ENCODE results near the gene SPATC1L.

Gene SPATC1L

GRCh38 chr21:46135782-46136395, 48.4 kb downstream of the SPATC1L start:
- CTCF ChIA-PET: no interaction called here

GRCh38 chr21:46131838-46132651, 52.2 kb downstream of the SPATC1L start:
- Histone ChIP-seq H3K4me3 (ENCODE audit: control insufficient read depth in 1 of 7, extremely low read depth in 1 of 7, insufficient read depth in 4 of 7, low read depth in 2 of 7, low read length in 6 of 7) (no peak overlapping the region), H3K36me3 (ENCODE audit: control insufficient read depth in 4 of 4, insufficient read depth in 4 of 4, low read length in 3 of 4) (no peaks in the 10 kb centered on the region), H3K4me1 (ENCODE audit: control extremely low read depth in 1 of 4, control insufficient read depth in 4 of 4, insufficient read depth in 4 of 4, low read length in 3 of 4) (no peaks in the 10 kb centered on the region), H3K27me3 (replicated peaks in 2 of 5; ENCODE audit: control insufficient read depth in 4 of 5, insufficient read depth in 5 of 5, low read length in 4 of 5) (peaks cover 0 to 2% (median 0%) of the 10 kb centered on the region in 5 experiments), H3K27ac (ENCODE audit: insufficient read depth in 1 of 2, low read depth in 1 of 2, low read length in 2 of 2, poor library complexity in 1 of 2, severe bottlenecking in 2 of 2) (no peak overlapping the region), H3K9me3 (ENCODE audit: control extremely low read depth in 1 of 5, control insufficient read depth in 4 of 5, insufficient read depth in 2 of 5, low read depth in 1 of 5, low read length in 4 of 5) (no peaks in the 10 kb centered on the region)
- CTCF ChIA-PET: no interaction called here
- WGBS (ENCODE audit: insufficient coverage): 96% methylated on average over 79 of the region's 85 CpGs
- POLR2A ChIA-PET: no interaction called here
- DNase-seq: no peak

More at GRCh38 chr21:46135782-46136395, 48.4 kb downstream of the SPATC1L start:
- Histone ChIP-seq H3K27ac (ENCODE audit: insufficient read depth in 1 of 2, low read depth in 1 of 2, low read length in 2 of 2, poor library complexity in 1 of 2, severe bottlenecking in 2 of 2) (no peak overlapping the region), H3K4me3 (ENCODE audit: control insufficient read depth in 1 of 7, extremely low read depth in 1 of 7, insufficient read depth in 4 of 7, low read depth in 2 of 7, low read length in 6 of 7) (no peak overlapping the region), H3K27me3 (replicated peaks in 2 of 5; ENCODE audit: control insufficient read depth in 4 of 5, insufficient read depth in 5 of 5, low read length in 4 of 5) (peaks cover 0 to 8% (median 0%) of the 10 kb centered on the region in 5 experiments), H3K9me3 (ENCODE audit: control extremely low read depth in 1 of 5, control insufficient read depth in 4 of 5, insufficient read depth in 2 of 5, low read depth in 1 of 5, low read length in 4 of 5) (no peaks in the 10 kb centered on the region), H3K4me1 (ENCODE audit: control extremely low read depth in 1 of 4, control insufficient read depth in 4 of 4, insufficient read depth in 4 of 4, low read length in 3 of 4) (no peaks in the 10 kb centered on the region), H3K36me3 (ENCODE audit: control insufficient read depth in 4 of 4, insufficient read depth in 4 of 4, low read length in 3 of 4) (no peaks in the 10 kb centered on the region)
- POLR2A ChIA-PET: no interaction called here
- DNase-seq: no peak
- WGBS (ENCODE audit: insufficient coverage): 90% methylated on average over 1 of the region's 7 CpGs

- no peak for DNase-seq
- H3K4me3 ChIP-seq (ENCODE audit: control insufficient read depth in 1 of 7, extremely low read depth in 1 of 7, insufficient read depth in 4 of 7, low read depth in 2 of 7, low read length in 6 of 7): no peak overlapping the region
- no peaks in the 10 kb centered on the region for H3K36me3 ChIP-seq (ENCODE audit: control insufficient read depth in 4 of 4, insufficient read depth in 4 of 4, low read length in 3 of 4)
- no peaks in the 10 kb centered on the region for H3K9me3 ChIP-seq (ENCODE audit: control extremely low read depth in 1 of 5, control insufficient read depth in 4 of 5, insufficient read depth in 2 of 5, low read depth in 1 of 5, low read length in 4 of 5)
- WGBS (ENCODE audit: insufficient coverage): 93% methylated on average over 4 of the region's 4 CpGs
- H3K27me3 ChIP-seq (replicated peaks in 2 of 5; ENCODE audit: control insufficient read depth in 4 of 5, insufficient read depth in 5 of 5, low read length in 4 of 5): peaks cover 0 to 2% (median 0%) of the 10 kb centered on the region in 5 experiments
- ChIA-PET CTCF (no interaction called here), POLR2A (interaction anchor here (0.6 kb wide), 1 partner anchor 389 kb away, joined by 3 read pairs; no protein-coding TSS in a partner anchor)
- H3K27ac ChIP-seq (ENCODE audit: insufficient read depth in 1 of 2, low read depth in 1 of 2, low read length in 2 of 2, poor library complexity in 1 of 2, severe bottlenecking in 2 of 2): no peak overlapping the region
- no peaks in the 10 kb centered on the region for H3K4me1 ChIP-seq (ENCODE audit: control extremely low read depth in 1 of 4, control insufficient read depth in 4 of 4, insufficient read depth in 4 of 4, low read length in 3 of 4)
Observed at GRCh38 chr21:46131588-46131837, 52.7 kb downstream of the SPATC1L start.

- ChIA-PET POLR2A (interaction anchor here (0.6 kb wide), 1 partner anchor 390 kb away, joined by 3 read pairs; no protein-coding TSS in a partner anchor), CTCF (no interaction called here)
- H3K4me3 ChIP-seq (ENCODE audit: control insufficient read depth in 1 of 7, extremely low read depth in 1 of 7, insufficient read depth in 4 of 7, low read depth in 2 of 7, low read length in 6 of 7): no peak overlapping the region
- no peak overlapping the region for H3K27ac ChIP-seq (ENCODE audit: insufficient read depth in 1 of 2, low read depth in 1 of 2, low read length in 2 of 2, poor library complexity in 1 of 2, severe bottlenecking in 2 of 2)
- H3K27me3 ChIP-seq (replicated peaks in 2 of 5; ENCODE audit: control insufficient read depth in 4 of 5, insufficient read depth in 5 of 5, low read length in 4 of 5): peaks cover 0 to 2% (median 0%) of the 10 kb centered on the region in 5 experiments
- 80% methylated on average over 19 of the region's 22 CpGs for WGBS (ENCODE audit: insufficient coverage)
- no peaks in the 10 kb centered on the region for H3K9me3 ChIP-seq (ENCODE audit: control extremely low read depth in 1 of 5, control insufficient read depth in 4 of 5, insufficient read depth in 2 of 5, low read depth in 1 of 5, low read length in 4 of 5)
- no peak for DNase-seq
- H3K36me3 ChIP-seq (ENCODE audit: control insufficient read depth in 4 of 4, insufficient read depth in 4 of 4, low read length in 3 of 4): no peaks in the 10 kb centered on the region
- H3K4me1 ChIP-seq (ENCODE audit: control extremely low read depth in 1 of 4, control insufficient read depth in 4 of 4, insufficient read depth in 4 of 4, low read length in 3 of 4): no peaks in the 10 kb centered on the region
Observed at GRCh38 chr21:46130831-46131587, 53.2 kb downstream of the SPATC1L start.

- POLR2A ChIA-PET: no interaction called here
- no peaks in the 10 kb centered on the region for H3K36me3 ChIP-seq (ENCODE audit: control insufficient read depth in 4 of 4, insufficient read depth in 4 of 4, low read length in 3 of 4)
- DNase-seq: no peak
- no peaks in the 10 kb centered on the region for H3K4me1 ChIP-seq (ENCODE audit: control extremely low read depth in 1 of 4, control insufficient read depth in 4 of 4, insufficient read depth in 4 of 4, low read length in 3 of 4)
- 98% methylated on average over 18 of the region's 27 CpGs for WGBS (ENCODE audit: insufficient coverage)
- H3K9me3 ChIP-seq (ENCODE audit: control extremely low read depth in 1 of 5, control insufficient read depth in 4 of 5, insufficient read depth in 2 of 5, low read depth in 1 of 5, low read length in 4 of 5): no peaks in the 10 kb centered on the region
- peaks cover 0 to 2% (median 0%) of the 10 kb centered on the region in 5 experiments for H3K27me3 ChIP-seq (replicated peaks in 2 of 5; ENCODE audit: control insufficient read depth in 4 of 5, insufficient read depth in 5 of 5, low read length in 4 of 5)
- no peak overlapping the region for H3K27ac ChIP-seq (ENCODE audit: insufficient read depth in 1 of 2, low read depth in 1 of 2, low read length in 2 of 2, poor library complexity in 1 of 2, severe bottlenecking in 2 of 2)
- CTCF ChIA-PET: interaction anchor here (0.6 kb wide), 1 partner anchor 161 kb away, joined by 3 read pairs; no protein-coding TSS in a partner anchor
- no peak overlapping the region for H3K4me3 ChIP-seq (ENCODE audit: control insufficient read depth in 1 of 7, extremely low read depth in 1 of 7, insufficient read depth in 4 of 7, low read depth in 2 of 7, low read length in 6 of 7)
Observed at GRCh38 chr21:46129846-46130651, 54.2 kb downstream of the SPATC1L start.

- POLR2A ChIA-PET: no interaction called here
- no peak for DNase-seq
- H3K4me3 ChIP-seq (ENCODE audit: control insufficient read depth in 1 of 7, extremely low read depth in 1 of 7, insufficient read depth in 4 of 7, low read depth in 2 of 7, low read length in 6 of 7): no peak overlapping the region
- H3K36me3 ChIP-seq (ENCODE audit: control insufficient read depth in 4 of 4, insufficient read depth in 4 of 4, low read length in 3 of 4): no peaks in the 10 kb centered on the region
- H3K27me3 ChIP-seq (replicated peaks in 2 of 5; ENCODE audit: control insufficient read depth in 4 of 5, insufficient read depth in 5 of 5, low read length in 4 of 5): no peaks in the 10 kb centered on the region
- no peaks in the 10 kb centered on the region for H3K4me1 ChIP-seq (ENCODE audit: control extremely low read depth in 1 of 4, control insufficient read depth in 4 of 4, insufficient read depth in 4 of 4, low read length in 3 of 4)
- no peaks in the 10 kb centered on the region for H3K9me3 ChIP-seq (ENCODE audit: control extremely low read depth in 1 of 5, control insufficient read depth in 4 of 5, insufficient read depth in 2 of 5, low read depth in 1 of 5, low read length in 4 of 5)
- CTCF ChIA-PET: interaction anchor here (0.6 to 1.4 kb wide), 3 partner anchors 14 to 160 kb away, joined by 3 read pairs; no protein-coding TSS in a partner anchor
- WGBS (ENCODE audit: insufficient coverage): 96% methylated on average over 45 of the region's 45 CpGs
- H3K27ac ChIP-seq (ENCODE audit: insufficient read depth in 1 of 2, low read depth in 1 of 2, low read length in 2 of 2, poor library complexity in 1 of 2, severe bottlenecking in 2 of 2): no peak overlapping the region
Observed at GRCh38 chr21:46128933-46129571, 55.2 kb downstream of the SPATC1L start.
